ENCODE results near the gene UBASH3A. TPM values are rescaled to one million over a fixed set of nuclear protein-coding genes. Genes with fewer than 3 reads are reported as not detected.

The UBASH3A gene
- polyA plus RNA-seq, 3 donors = not detected

DNA sequence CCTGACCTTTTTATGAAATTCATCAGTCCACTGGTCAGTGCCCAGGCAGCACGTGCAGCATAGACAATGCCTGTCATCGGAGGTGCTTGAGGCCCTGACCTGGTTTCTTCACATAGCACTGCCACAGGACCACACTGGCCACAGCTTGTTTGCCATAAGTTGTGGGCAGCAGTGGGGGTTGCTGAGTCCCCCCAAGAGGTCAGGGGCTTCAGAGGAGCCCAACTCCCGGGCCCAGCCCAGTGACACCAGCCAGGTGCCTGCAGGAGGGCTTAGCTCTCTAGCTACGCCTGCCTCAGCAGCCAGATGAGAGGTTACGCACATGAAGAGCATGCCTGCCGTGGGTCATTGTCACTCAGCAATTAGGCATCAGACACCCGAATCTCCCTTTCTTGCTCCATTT is 41.6 kb downstream of the UBASH3A start:
- TF ChIP-seq, protein P1, sequence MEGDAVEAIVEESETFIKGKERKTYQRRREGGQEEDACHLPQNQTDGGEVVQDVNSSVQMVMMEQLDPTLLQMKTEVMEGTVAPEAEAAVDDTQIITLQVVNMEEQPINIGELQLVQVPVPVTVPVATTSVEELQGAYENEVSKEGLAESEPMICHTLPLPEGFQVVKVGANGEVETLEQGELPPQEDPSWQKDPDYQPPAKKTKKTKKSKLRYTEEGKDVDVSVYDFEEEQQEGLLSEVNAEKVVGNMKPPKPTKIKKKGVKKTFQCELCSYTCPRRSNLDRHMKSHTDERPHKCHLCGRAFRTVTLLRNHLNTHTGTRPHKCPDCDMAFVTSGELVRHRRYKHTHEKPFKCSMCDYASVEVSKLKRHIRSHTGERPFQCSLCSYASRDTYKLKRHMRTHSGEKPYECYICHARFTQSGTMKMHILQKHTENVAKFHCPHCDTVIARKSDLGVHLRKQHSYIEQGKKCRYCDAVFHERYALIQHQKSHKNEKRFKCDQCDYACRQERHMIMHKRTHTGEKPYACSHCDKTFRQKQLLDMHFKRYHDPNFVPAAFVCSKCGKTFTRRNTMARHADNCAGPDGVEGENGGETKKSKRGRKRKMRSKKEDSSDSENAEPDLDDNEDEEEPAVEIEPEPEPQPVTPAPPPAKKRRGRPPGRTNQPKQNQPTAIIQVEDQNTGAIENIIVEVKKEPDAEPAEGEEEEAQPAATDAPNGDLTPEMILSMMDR (IDR thresholded peaks at IDR 0.05) = no peak
- Histone ChIP-seq H2AFZ (ENCODE audit: insufficient read depth, low read depth, low read length, poor library complexity, severe bottlenecking) (no peak overlapping the region), H3K4me1 (ENCODE audit: control insufficient read depth in 1 of 2, insufficient read depth in 2 of 2, low read length in 2 of 2) (peaks cover 3 to 5% of the 10 kb centered on the region in 2 donors), H3K9ac (ENCODE audit: insufficient read depth, low read length, poor library complexity, severe bottlenecking) (no peak overlapping the region), H3K9me3 (replicated peaks in 1 of 2; ENCODE audit: control insufficient read depth in 1 of 2, insufficient read depth in 1 of 2, low read length in 2 of 2) (no peaks in the 10 kb centered on the region), H3K27me3 (ENCODE audit: control insufficient read depth in 2 of 2, insufficient read depth in 2 of 2, low read length in 2 of 2) (no peaks in the 10 kb centered on the region), H3K4me3 (replicated peaks in 1 of 3; ENCODE audit: low read depth in 2 of 3, low read length in 3 of 3) (no peak overlapping the region), H3K4me2 (replicated peaks; ENCODE audit: extremely low read depth, low read length, poor library complexity, severe bottlenecking) (no peak overlapping the region), H3K27ac (ENCODE audit: low read depth in 1 of 2, low read length in 2 of 2) (no peak overlapping the region), H4K20me1 (ENCODE audit: insufficient read depth, low read length) (no peaks in the 10 kb centered on the region), H3K36me3 (replicated peaks in 1 of 2; ENCODE audit: control insufficient read depth in 1 of 2, insufficient read depth in 2 of 2, low read length in 2 of 2) (no peaks in the 10 kb centered on the region), H3K79me2 (ENCODE audit: insufficient read depth, low read length) (no peaks in the 10 kb centered on the region)
- 94% methylated on average over 7 of the region's 7 CpGs for WGBS (ENCODE audit: insufficient coverage)
- Mint-ChIP-seq H3K36me3 (no peaks in the 10 kb centered on the region), H3K4me1 (peaks cover 7% of the 10 kb centered on the region), H3K27ac (no peak overlapping the region), H3K4me3 (no peak overlapping the region), H3K27me3 (ENCODE audit: low read depth in 3 of 3) (peaks cover 0 to 6% (median 4%) of the 10 kb centered on the region in 3 donors), H3K9me3 (peaks cover 0 to 2% (median 0%) of the 10 kb centered on the region in 7 donors)
- intact Hi-C loops (cut with micrococcal nuclease) = loop anchor here (5.0 to 10.0 kb wide), 5 partner anchors 63 to 301 kb away; no protein-coding TSS in a partner anchor
- no peak for DNase-seq

DNA sequence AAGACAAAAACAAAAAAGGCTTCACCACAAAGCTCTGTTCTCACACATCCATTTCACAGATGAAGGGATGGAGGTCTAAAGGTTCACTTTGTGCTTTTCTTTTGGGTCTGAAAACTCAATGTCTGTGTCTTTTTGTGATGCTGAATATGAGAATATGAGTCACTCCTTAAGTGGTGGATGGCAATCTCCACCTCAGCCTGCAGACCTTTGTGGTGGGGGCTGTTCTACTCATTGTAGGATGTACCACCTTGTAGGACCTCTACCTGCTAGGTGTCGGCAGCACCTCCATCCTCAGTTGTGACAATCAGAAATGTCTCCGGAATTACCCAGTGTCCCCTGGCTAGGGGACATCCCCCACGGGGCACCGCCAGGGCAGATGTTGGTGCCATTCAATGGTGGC is 42.8 kb downstream of the UBASH3A start:
- TF ChIP-seq, protein P1 (IDR thresholded peaks at IDR 0.05) = no peak
- H3K4me3 ChIP-seq (replicated peaks in 1 of 3; ENCODE audit: low read depth in 2 of 3, low read length in 3 of 3) = no peak overlapping the region
- no peaks in the 10 kb centered on the region for H3K36me3 Mint-ChIP-seq
- H3K4me1 Mint-ChIP-seq = peaks cover 7% of the 10 kb centered on the region
- H3K9me3 Mint-ChIP-seq = peaks cover 0 to 6% (median 0%) of the 10 kb centered on the region in 7 donors
- WGBS (ENCODE audit: insufficient coverage) = 98% methylated on average over 4 of the region's 4 CpGs
- H3K36me3 ChIP-seq (replicated peaks in 1 of 2; ENCODE audit: control insufficient read depth in 1 of 2, insufficient read depth in 2 of 2, low read length in 2 of 2) = no peaks in the 10 kb centered on the region
- H3K4me1 ChIP-seq (ENCODE audit: control insufficient read depth in 1 of 2, insufficient read depth in 2 of 2, low read length in 2 of 2) = peaks cover 6 to 8% of the 10 kb centered on the region in 2 donors
- no peak overlapping the region for H3K4me3 Mint-ChIP-seq
- H3K4me2 ChIP-seq (replicated peaks; ENCODE audit: extremely low read depth, low read length, poor library complexity, severe bottlenecking) = no peak overlapping the region
- DNase-seq = no peak
- H2AFZ ChIP-seq (ENCODE audit: insufficient read depth, low read depth, low read length, poor library complexity, severe bottlenecking) = no peak overlapping the region
- intact Hi-C loops (cut with micrococcal nuclease) = loop anchor here (5.0 to 10.0 kb wide), 5 partner anchors 64 to 302 kb away; no protein-coding TSS in a partner anchor
- H3K9ac ChIP-seq (ENCODE audit: insufficient read depth, low read length, poor library complexity, severe bottlenecking) = no peak overlapping the region
- H4K20me1 ChIP-seq (ENCODE audit: insufficient read depth, low read length) = no peaks in the 10 kb centered on the region
- H3K27ac Mint-ChIP-seq = no peak overlapping the region
- no peaks in the 10 kb centered on the region for H3K79me2 ChIP-seq (ENCODE audit: insufficient read depth, low read length)
- no peaks in the 10 kb centered on the region for H3K9me3 ChIP-seq (replicated peaks in 1 of 2; ENCODE audit: control insufficient read depth in 1 of 2, insufficient read depth in 1 of 2, low read length in 2 of 2)
- no peaks in the 10 kb centered on the region for H3K27me3 ChIP-seq (ENCODE audit: control insufficient read depth in 2 of 2, insufficient read depth in 2 of 2, low read length in 2 of 2)
- no peak overlapping the region for H3K27ac ChIP-seq (ENCODE audit: low read depth in 1 of 2, low read length in 2 of 2)
- peaks cover 0 to 6% (median 5%) of the 10 kb centered on the region in 3 donors for H3K27me3 Mint-ChIP-seq (ENCODE audit: low read depth in 3 of 3)
